ENCODE data around the gene SLC10A1.

Gene SLC10A1

GRCh38 chr14:69808919-69809808 lies 12.1 kb upstream of the SLC10A1 start:
- H3K36me3 ChIP-seq (ENCODE audit: insufficient read depth, low read length): no peaks in the 10 kb centered on the region
- no peaks in the 10 kb centered on the region for H3K9me2 ChIP-seq (replicated peaks; ENCODE audit: low read depth, low read length)
- no peak for TF ChIP-seq CTCF (conservative IDR thresholded peaks at IDR 0.05; ENCODE audit: low read length)
- no peak for TF ChIP-seq EZH2phosphoT487 (IDR thresholded peaks at IDR 0.05; ENCODE audit: borderline replicate concordance)
- H2AFZ ChIP-seq (ENCODE audit: low read length): no peak overlapping the region
- no peaks in the 10 kb centered on the region for H3K4me1 ChIP-seq (ENCODE audit: insufficient read depth, low read length, poor library complexity, severe bottlenecking)
- no peaks in the 10 kb centered on the region for H3K79me2 ChIP-seq (ENCODE audit: insufficient read depth, low read length)
- H3F3A ChIP-seq (ENCODE audit: low read depth): no peaks in the 10 kb centered on the region
- H3K27me3 ChIP-seq (ENCODE audit: insufficient read depth, low read length, poor library complexity, severe bottlenecking): no peaks in the 10 kb centered on the region
- H3K9ac ChIP-seq (ENCODE audit: low read depth, low read length, poor library complexity, severe bottlenecking): no peak overlapping the region
- H3K4me2 ChIP-seq (ENCODE audit: low read depth, low read length, poor library complexity, severe bottlenecking): no peak overlapping the region
- no peaks in the 10 kb centered on the region for H4K20me1 ChIP-seq (ENCODE audit: insufficient read depth, low read length, poor library complexity, severe bottlenecking)
- H3K9me3 ChIP-seq (ENCODE audit: insufficient read depth, low read depth, low read length): no peaks in the 10 kb centered on the region
- no peak overlapping the region for H3K4me3 ChIP-seq (ENCODE audit: low read length, poor library complexity, severe bottlenecking)

GRCh38 chr14:69807192-69807591 lies 10.2 kb upstream of the SLC10A1 start:
- H3K4me3 ChIP-seq (ENCODE audit: low read length, poor library complexity, severe bottlenecking): no peak overlapping the region
- H4K20me1 ChIP-seq (ENCODE audit: insufficient read depth, low read length, poor library complexity, severe bottlenecking): no peaks in the 10 kb centered on the region
- H3K9ac ChIP-seq (ENCODE audit: low read depth, low read length, poor library complexity, severe bottlenecking): no peak overlapping the region
- H3K27me3 ChIP-seq (ENCODE audit: insufficient read depth, low read length, poor library complexity, severe bottlenecking): no peaks in the 10 kb centered on the region
- no peak overlapping the region for H3K4me2 ChIP-seq (ENCODE audit: low read depth, low read length, poor library complexity, severe bottlenecking)
- no peaks in the 10 kb centered on the region for H3F3A ChIP-seq (ENCODE audit: low read depth)
- H3K9me2 ChIP-seq (replicated peaks; ENCODE audit: low read depth, low read length): no peaks in the 10 kb centered on the region
- no peaks in the 10 kb centered on the region for H3K4me1 ChIP-seq (ENCODE audit: insufficient read depth, low read length, poor library complexity, severe bottlenecking)
- H2AFZ ChIP-seq (ENCODE audit: low read length): no peak overlapping the region
- no peaks in the 10 kb centered on the region for H3K79me2 ChIP-seq (ENCODE audit: insufficient read depth, low read length)
- no peaks in the 10 kb centered on the region for H3K36me3 ChIP-seq (ENCODE audit: insufficient read depth, low read length)
- no peaks in the 10 kb centered on the region for H3K9me3 ChIP-seq (ENCODE audit: insufficient read depth, low read depth, low read length)
- no peak for TF ChIP-seq EZH2phosphoT487 (IDR thresholded peaks at IDR 0.05; ENCODE audit: borderline replicate concordance)

GRCh38 chr14:69804902-69805301 lies 7.9 kb upstream of the SLC10A1 start:
- TF ChIP-seq EZH2phosphoT487 (IDR thresholded peaks at IDR 0.05; ENCODE audit: borderline replicate concordance) (no peak), CTCF (conservative IDR thresholded peaks at IDR 0.05; ENCODE audit: low read length) (no peak)
- H3K9me3 ChIP-seq (ENCODE audit: insufficient read depth, low read depth, low read length): no peaks in the 10 kb centered on the region
- no peaks in the 10 kb centered on the region for H3K9me2 ChIP-seq (replicated peaks; ENCODE audit: low read depth, low read length)
- no peak overlapping the region for H3K4me3 ChIP-seq (ENCODE audit: low read length, poor library complexity, severe bottlenecking)
- no peaks in the 10 kb centered on the region for H3K27me3 ChIP-seq (ENCODE audit: insufficient read depth, low read length, poor library complexity, severe bottlenecking)
- no peaks in the 10 kb centered on the region for H3K79me2 ChIP-seq (ENCODE audit: insufficient read depth, low read length)
- no peak overlapping the region for H2AFZ ChIP-seq (ENCODE audit: low read length)
- H3F3A ChIP-seq (ENCODE audit: low read depth): no peaks in the 10 kb centered on the region
- H3K4me2 ChIP-seq (ENCODE audit: low read depth, low read length, poor library complexity, severe bottlenecking): no peak overlapping the region
- H4K20me1 ChIP-seq (ENCODE audit: insufficient read depth, low read length, poor library complexity, severe bottlenecking): no peaks in the 10 kb centered on the region
- no peaks in the 10 kb centered on the region for H3K36me3 ChIP-seq (ENCODE audit: insufficient read depth, low read length)
- no peak overlapping the region for H3K9ac ChIP-seq (ENCODE audit: low read depth, low read length, poor library complexity, severe bottlenecking)
- no peaks in the 10 kb centered on the region for H3K4me1 ChIP-seq (ENCODE audit: insufficient read depth, low read length, poor library complexity, severe bottlenecking)
